ENCODE results near the gene PMAIP1.

GRCh38 chr18:59942601-59943000 is 42.8 kb downstream of the PMAIP1 start:
- TF ChIP-seq CTCF (IDR thresholded peaks at IDR 0.05) = no peak
- TF ChIP-seq POLR2A (IDR thresholded peaks at IDR 0.05) = no peak

Measured in heart left ventricle (tissue), 13 donors.